ENCODE results near the gene SLC45A3. TPM values are rescaled to one million over a fixed set of nuclear protein-coding genes. Genes with fewer than 3 reads are reported as not detected.

The SLC45A3 gene
- total RNA-seq, 2 experiments from 2014 or later, result 0.11 TPM; not detected in 1

- no peaks in the 10 kb centered on the region for H3K9me3 Mint-ChIP-seq
- H3K36me3 ChIP-seq (ENCODE audit: insufficient read depth, low read length), result no peaks in the 10 kb centered on the region
- peaks cover 6% of the 10 kb centered on the region for H3K4me1 Mint-ChIP-seq (ENCODE audit: low read depth)
- TF ChIP-seq CTCF (IDR thresholded peaks at IDR 0.05), result no peak
- no peaks in the 10 kb centered on the region for H3K9me3 ChIP-seq (ENCODE audit: control insufficient read depth in 1 of 2, insufficient read depth in 1 of 2, low read length in 2 of 2)
- peaks cover 7% of the 10 kb centered on the region for H3K36me3 Mint-ChIP-seq (ENCODE audit: low read depth)
- no peak overlapping the region for H3K27ac Mint-ChIP-seq
- H3K27me3 ChIP-seq (ENCODE audit: control insufficient read depth in 1 of 2, insufficient read depth in 2 of 2, low read length in 2 of 2), result peaks cover 0 to 7% of the 10 kb centered on the region in 2 experiments
- ChIA-PET POLR2A (no interaction called here), CTCF (interaction anchor here (0.5 to 0.7 kb wide), 2 partner anchors 56 to 91 kb away, joined by 3 to 4 read pairs; no protein-coding TSS in a partner anchor)
- H3K27ac ChIP-seq (ENCODE audit: low read depth in 1 of 2, low read length in 2 of 2), result no peak overlapping the region
- H3K27me3 Mint-ChIP-seq, result peaks cover 11% of the 10 kb centered on the region
- no peak for ATAC-seq (ENCODE audit: poor library complexity)
- DNase-seq, result no peak
- H3K4me3 Mint-ChIP-seq, result no peak overlapping the region
- H3K4me3 ChIP-seq (ENCODE audit: low read length), result no peak overlapping the region
- no peaks in the 10 kb centered on the region for H3K4me1 ChIP-seq (ENCODE audit: insufficient read depth, low read length)
- intact Hi-C loops (cut with DNase I, micrococcal nuclease), result no loop called here
These were observed 20.6 kb upstream of the SLC45A3 start for GRCh38 chr1:205700865-205701401.

GRCh38 chr1:205699416-205699815, 19.1 kb upstream of the SLC45A3 start:
- no peak overlapping the region for H3K27ac ChIP-seq (ENCODE audit: low read depth in 1 of 2, low read length in 2 of 2)
- intact Hi-C loops (cut with DNase I, micrococcal nuclease), result no loop called here
- no peaks in the 10 kb centered on the region for H3K36me3 Mint-ChIP-seq (ENCODE audit: low read depth)
- H3K27me3 ChIP-seq (ENCODE audit: control insufficient read depth in 1 of 2, insufficient read depth in 2 of 2, low read length in 2 of 2), result peaks cover 0 to 7% of the 10 kb centered on the region in 2 experiments
- H3K9me3 ChIP-seq (ENCODE audit: control insufficient read depth in 1 of 2, insufficient read depth in 1 of 2, low read length in 2 of 2), result no peaks in the 10 kb centered on the region
- H3K4me3 Mint-ChIP-seq, result no peak overlapping the region
- no peaks in the 10 kb centered on the region for H3K9me3 Mint-ChIP-seq
- ATAC-seq (ENCODE audit: poor library complexity), result no peak
- CTCF ChIA-PET, result no interaction called here
- no peak overlapping the region for H3K4me3 ChIP-seq (ENCODE audit: low read length)
- H3K27ac Mint-ChIP-seq, result no peak overlapping the region
- POLR2A ChIA-PET, result no interaction called here
- H3K4me1 ChIP-seq (ENCODE audit: insufficient read depth, low read length), result no peaks in the 10 kb centered on the region
- no peak for TF ChIP-seq CTCF (IDR thresholded peaks at IDR 0.05)
- no peak for DNase-seq
- H3K36me3 ChIP-seq (ENCODE audit: insufficient read depth, low read length), result no peaks in the 10 kb centered on the region
- H3K4me1 Mint-ChIP-seq (ENCODE audit: low read depth), result no peaks in the 10 kb centered on the region
- peaks cover 16% of the 10 kb centered on the region for H3K27me3 Mint-ChIP-seq

- DNase-seq (no peak), ATAC-seq (ENCODE audit: poor library complexity) (no peak)
- Histone ChIP-seq H3K4me1 (ENCODE audit: insufficient read depth, low read length) (no peaks in the 10 kb centered on the region), H3K27ac (ENCODE audit: low read depth in 1 of 2, low read length in 2 of 2) (no peak overlapping the region), H3K27me3 (ENCODE audit: control insufficient read depth in 1 of 2, insufficient read depth in 2 of 2, low read length in 2 of 2) (peaks cover 0 to 7% of the 10 kb centered on the region in 2 experiments), H3K9me3 (ENCODE audit: control insufficient read depth in 1 of 2, insufficient read depth in 1 of 2, low read length in 2 of 2) (no peaks in the 10 kb centered on the region), H3K4me3 (ENCODE audit: low read length) (no peak overlapping the region), H3K36me3 (ENCODE audit: insufficient read depth, low read length) (no peaks in the 10 kb centered on the region)
- intact Hi-C loops (cut with DNase I, micrococcal nuclease), result no loop called here
- Mint-ChIP-seq H3K27ac (no peak overlapping the region), H3K36me3 (ENCODE audit: low read depth) (no peaks in the 10 kb centered on the region), H3K4me1 (ENCODE audit: low read depth) (no peaks in the 10 kb centered on the region), H3K9me3 (no peaks in the 10 kb centered on the region), H3K27me3 (peaks cover 16% of the 10 kb centered on the region), H3K4me3 (no peak overlapping the region)
- POLR2A ChIA-PET, result no interaction called here
- TF ChIP-seq CTCF (IDR thresholded peaks at IDR 0.05), result no peak
- CTCF ChIA-PET, result no interaction called here
These were observed 18.6 kb upstream of the SLC45A3 start for GRCh38 chr1:205698921-205699320.

Data from CD4-positive, alpha-beta T cell (primary cell).